ENCODE data around the gene CCDC170.

The CCDC170 gene

GRCh38 chr6:151624900-151625536 is 131.2 kb downstream of the CCDC170 start:
- FAIRE-seq: no peak

GRCh38 chr6:151627689-151628444 is 134.1 kb downstream of the CCDC170 start:
- FAIRE-seq: no peak

GRCh38 chr6:151629791-151630190 is 136.0 kb downstream of the CCDC170 start:
- no peak for FAIRE-seq

GRCh38 chr6:151630387-151630786 is 136.6 kb downstream of the CCDC170 start:
- no peak for FAIRE-seq

- no peak for FAIRE-seq
These were observed 137.3 kb downstream of the CCDC170 start for GRCh38 chr6:151630991-151631655.

GRCh38 chr6:151632415-151632987 is 138.7 kb downstream of the CCDC170 start:
- FAIRE-seq: no peak

GRCh38 chr6:151633526-151634335 is 139.9 kb downstream of the CCDC170 start:
- FAIRE-seq: no peak

GRCh38 chr6:151634336-151634720 is 140.5 kb downstream of the CCDC170 start:
- FAIRE-seq: no peak

- FAIRE-seq: no peak
These were observed 141.9 kb downstream of the CCDC170 start for GRCh38 chr6:151635741-151636140.

GRCh38 chr6:151637814-151638213 is 144.0 kb downstream of the CCDC170 start:
- FAIRE-seq: no peak

- FAIRE-seq: no peak
These were observed 145.9 kb downstream of the CCDC170 start for GRCh38 chr6:151639750-151640149.

GRCh38 chr6:151641028-151641427 is 147.2 kb downstream of the CCDC170 start:
- no peak for FAIRE-seq

- FAIRE-seq: no peak
These were observed 154.3 kb downstream of the CCDC170 start for GRCh38 chr6:151647976-151648639.

- FAIRE-seq: no peak
These were observed 156.0 kb downstream of the CCDC170 start for GRCh38 chr6:151649835-151650234.

- FAIRE-seq: no peak
These were observed 157.8 kb downstream of the CCDC170 start for GRCh38 chr6:151651639-151652038.

GRCh38 chr6:151652325-151652724 is 158.5 kb downstream of the CCDC170 start:
- FAIRE-seq: no peak

- FAIRE-seq: no peak
These were observed 161.3 kb downstream of the CCDC170 start for GRCh38 chr6:151655099-151655498.

GRCh38 chr6:151656392-151656791 is 162.6 kb downstream of the CCDC170 start:
- FAIRE-seq: no peak

- no peak for FAIRE-seq
These were observed 164.3 kb downstream of the CCDC170 start for GRCh38 chr6:151658091-151658490.

GRCh38 chr6:151659212-151659611 is 165.4 kb downstream of the CCDC170 start:
- no peak for FAIRE-seq

- no peak for FAIRE-seq
These were observed 167.7 kb downstream of the CCDC170 start for GRCh38 chr6:151661509-151661908.

- FAIRE-seq: no peak
These were observed 168.1 kb downstream of the CCDC170 start for GRCh38 chr6:151661928-151662327.

Data from islet of Langerhans (tissue), 1 donor.